Cardiac muscle cell (in vitro differentiated cells and primary cell): ENCODE results near the gene L3MBTL4. TPM values are rescaled to one million over a fixed set of nuclear protein-coding genes. Genes with fewer than 3 reads are reported as not detected.
"Not testable (repeated sequence)": the region's sequence is repeated elsewhere in the genome, so short reads cannot be mapped to it uniquely, and the experiment has no call there.

Source experiments
- DNase-seq, 2 donors: peaks; one replicate each; pipeline versions ENCODE4 v3.0.0 to v3.0.0-alpha.2; 2010 to 2017; ENCODE audit warnings: low read depth in 1 of 2, low spot score in 1 of 2
- H3K27ac ChIP-seq: fragments of 200-600 bp; sonication (generic); 2 replicates; pipeline ENCODE4 v1.5.1; 2016
- H3K27me3 ChIP-seq: fragments of 200-600 bp; sonication (generic); 2 replicates; pipeline ENCODE4 v1.6.0; 2016; ENCODE audit warnings: control low read depth
- H3K36me3 ChIP-seq: fragments of 200-600 bp; sonication (generic); 2 replicates; pipeline ENCODE4 v1.5.1; 2016; ENCODE audit warnings: control low read depth
- H3K4me1 ChIP-seq: fragments of 200-600 bp; sonication (generic); 2 replicates; pipeline ENCODE4 v1.8.1; 2017; ENCODE audit warnings: low read depth, mild to moderate bottlenecking, mixed run types
- H3K4me3 ChIP-seq: fragments of 200-600 bp; sonication (generic); 2 replicates; pipeline ENCODE4 v1.5.1; 2016; ENCODE audit warnings: mild to moderate bottlenecking
- H3K9me3 ChIP-seq: fragments of 200-600 bp; sonication (generic); 2 replicates; pipeline ENCODE4 v1.5.1; 2017; ENCODE audit warnings: low read depth, mild to moderate bottlenecking, control low read depth
- polyA plus RNA-seq: library from polyadenylated mRNA; unstranded; fragments of >200 nt; fragmentation: Nextera tagmentation; extraction: Ambion mirVana; gene quantifications from 2 replicates; pipeline ENCODE4 v1.2.1, GENCODE V29; 2016
- total RNA-seq: library from RNA; depleted of rRNA; stranded (reverse); fragments of >200 nt; gene quantifications from 2 replicates; pipeline ENCODE4 v1.2.3, GENCODE V29; 2016
- TF ChIP-seq, protein P1 (sequence below): IDR thresholded peaks from 2 replicates; pipeline ENCODE4 v1.5.1; 2012; ENCODE audit warnings: low read depth, mild to moderate bottlenecking, low read length

Gene L3MBTL4
- total and polyA plus RNA-seq, 2 experiments from 2014 or later = 4.4 to 7.7 TPM

DNA sequence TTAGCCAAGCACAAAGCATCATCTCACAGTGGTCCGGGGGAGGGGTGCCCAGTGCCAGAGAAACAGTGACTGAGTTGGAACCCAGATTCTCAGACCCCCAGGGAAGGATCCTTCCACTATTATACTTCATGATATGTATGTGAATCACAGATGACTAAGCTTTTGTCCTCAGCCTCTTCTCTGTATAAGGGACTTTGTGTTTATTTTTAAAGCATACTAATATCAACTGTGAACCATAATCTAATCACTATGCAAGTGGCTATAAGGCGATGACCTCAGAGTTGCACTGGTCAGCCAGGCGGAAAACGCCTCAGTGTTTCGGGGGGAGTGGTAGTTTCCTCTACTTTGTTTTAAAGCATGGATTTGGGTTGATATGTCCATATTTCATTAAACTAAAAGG is 359.0 kb downstream of the L3MBTL4 start:
- no peaks in the 10 kb centered on the region for H3K9me3 ChIP-seq
- no peaks in the 10 kb centered on the region for H3K27me3 ChIP-seq
- TF ChIP-seq, protein P1, sequence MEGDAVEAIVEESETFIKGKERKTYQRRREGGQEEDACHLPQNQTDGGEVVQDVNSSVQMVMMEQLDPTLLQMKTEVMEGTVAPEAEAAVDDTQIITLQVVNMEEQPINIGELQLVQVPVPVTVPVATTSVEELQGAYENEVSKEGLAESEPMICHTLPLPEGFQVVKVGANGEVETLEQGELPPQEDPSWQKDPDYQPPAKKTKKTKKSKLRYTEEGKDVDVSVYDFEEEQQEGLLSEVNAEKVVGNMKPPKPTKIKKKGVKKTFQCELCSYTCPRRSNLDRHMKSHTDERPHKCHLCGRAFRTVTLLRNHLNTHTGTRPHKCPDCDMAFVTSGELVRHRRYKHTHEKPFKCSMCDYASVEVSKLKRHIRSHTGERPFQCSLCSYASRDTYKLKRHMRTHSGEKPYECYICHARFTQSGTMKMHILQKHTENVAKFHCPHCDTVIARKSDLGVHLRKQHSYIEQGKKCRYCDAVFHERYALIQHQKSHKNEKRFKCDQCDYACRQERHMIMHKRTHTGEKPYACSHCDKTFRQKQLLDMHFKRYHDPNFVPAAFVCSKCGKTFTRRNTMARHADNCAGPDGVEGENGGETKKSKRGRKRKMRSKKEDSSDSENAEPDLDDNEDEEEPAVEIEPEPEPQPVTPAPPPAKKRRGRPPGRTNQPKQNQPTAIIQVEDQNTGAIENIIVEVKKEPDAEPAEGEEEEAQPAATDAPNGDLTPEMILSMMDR = no peak
- no peak overlapping the region for H3K4me3 ChIP-seq
- peaks cover 68% of the 10 kb centered on the region for H3K4me1 ChIP-seq
- H3K27ac ChIP-seq = peak overlapping the region; percentile 63
- no peaks in the 10 kb centered on the region for H3K36me3 ChIP-seq
- peak in 1 of 2 donors; percentile 20 for DNase-seq

DNA sequence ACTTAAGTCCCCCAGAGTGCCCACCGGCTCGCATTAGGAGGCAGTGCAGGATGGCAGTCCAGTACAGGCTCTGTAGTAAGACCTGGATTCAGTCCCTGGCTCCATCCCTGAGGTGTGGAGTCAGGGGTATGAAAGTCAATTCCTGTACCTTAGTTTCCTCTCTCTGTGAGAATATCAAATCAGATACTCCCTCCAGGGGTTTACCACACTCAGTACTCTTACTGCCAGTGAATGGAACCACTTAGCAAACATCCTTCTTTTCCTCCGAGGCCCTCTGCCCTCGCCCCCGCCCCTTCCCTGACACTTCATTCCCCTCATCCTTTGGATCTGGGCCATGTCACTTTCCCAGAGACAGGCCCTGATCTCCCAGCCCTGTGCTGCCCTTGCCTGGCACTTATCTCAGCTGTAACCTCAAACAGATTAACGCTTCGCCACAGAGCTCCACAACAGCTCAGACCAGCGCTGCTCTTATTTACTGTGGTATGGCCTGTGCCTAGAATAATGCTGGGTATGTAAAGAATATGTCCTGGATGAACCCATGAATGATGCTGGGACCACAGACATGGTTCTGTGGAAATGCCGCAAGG is 360.4 kb downstream of the L3MBTL4 start:
- H3K4me1 ChIP-seq = peaks cover 59% of the 10 kb centered on the region
- H3K27ac ChIP-seq = peak overlapping the region; percentile 39
- TF ChIP-seq, protein P1 = no peak
- DNase-seq = peak in 1 of 2 donors; percentile 45
- H3K36me3 ChIP-seq = no peaks in the 10 kb centered on the region
- H3K27me3 ChIP-seq = no peaks in the 10 kb centered on the region
- no peaks in the 10 kb centered on the region for H3K9me3 ChIP-seq
- H3K4me3 ChIP-seq = no peak overlapping the region

DNA sequence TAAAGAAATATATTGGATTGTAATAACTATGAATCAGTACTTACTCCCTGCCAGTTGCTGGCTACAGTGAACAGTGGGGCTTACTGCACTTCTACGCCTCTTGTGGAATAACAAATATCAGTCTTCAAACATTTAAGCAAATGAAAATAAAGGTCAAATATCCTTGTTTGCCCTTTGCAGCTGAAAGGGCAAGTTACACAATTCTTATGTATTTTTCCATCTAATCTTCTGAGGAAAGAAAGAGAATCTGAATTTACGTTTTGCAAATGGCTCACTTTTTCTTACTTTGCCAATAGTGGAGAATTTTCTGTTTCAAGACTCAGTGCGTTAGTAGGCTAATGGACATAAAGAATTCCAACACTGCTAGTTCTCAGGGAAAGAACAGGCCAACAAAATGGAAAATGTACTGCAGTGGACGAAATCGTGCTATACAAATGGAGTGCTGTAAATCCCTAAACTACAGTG is 362.2 kb downstream of the L3MBTL4 start:
- Histone ChIP-seq H3K27ac (no peak overlapping the region), H3K4me1 (peaks cover 44% of the 10 kb centered on the region), H3K4me3 (no peak overlapping the region), H3K27me3 (no peaks in the 10 kb centered on the region), H3K9me3 (no peaks in the 10 kb centered on the region), H3K36me3 (no peaks in the 10 kb centered on the region)
- no peak for DNase-seq
- TF ChIP-seq, protein P1 = no peak

DNA sequence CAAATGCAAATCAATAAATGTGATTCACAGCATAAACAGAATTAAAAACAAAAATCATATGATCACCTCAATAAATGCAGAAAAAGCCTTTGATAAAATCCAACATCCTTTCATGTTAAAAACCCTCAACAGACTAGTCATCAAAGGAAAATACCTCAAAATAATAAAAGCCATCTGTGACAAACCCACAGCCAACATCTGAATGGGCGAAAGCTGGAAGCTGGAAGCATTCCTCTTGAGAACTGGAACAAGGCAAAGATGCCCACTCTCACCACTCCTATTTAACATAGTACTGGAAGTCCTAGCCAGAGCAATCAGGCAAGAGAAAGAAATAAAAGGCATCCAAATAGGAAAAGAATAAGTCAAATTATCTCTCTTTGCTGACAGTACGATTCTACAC is 367.1 kb downstream of the L3MBTL4 start:
- not testable (repeated sequence) for H3K36me3 ChIP-seq, DNase-seq, H3K27me3 ChIP-seq, H3K4me3 ChIP-seq, H3K27ac ChIP-seq, H3K9me3 ChIP-seq, H3K4me1 ChIP-seq

DNA sequence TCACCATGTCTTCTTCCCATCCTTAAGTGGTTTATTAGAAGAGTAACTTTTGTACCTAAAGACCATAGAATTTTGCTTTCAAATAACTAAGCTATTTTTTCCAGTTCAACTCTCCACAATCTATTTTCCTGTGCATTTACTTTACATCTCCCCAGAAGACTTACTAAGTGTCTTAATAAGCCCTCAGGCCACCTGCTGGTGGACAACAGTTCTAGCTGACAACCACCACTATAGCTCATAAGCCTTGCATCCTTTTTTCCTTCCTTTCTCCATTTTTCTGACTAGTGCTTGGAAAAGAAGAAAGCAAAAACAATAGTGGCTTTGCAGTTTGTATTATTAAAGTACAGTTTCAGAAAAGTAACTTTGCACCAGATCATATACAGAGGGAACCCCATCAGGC is 369.9 kb downstream of the L3MBTL4 start:
- Histone ChIP-seq H3K4me3 (no peak overlapping the region), H3K36me3 (no peaks in the 10 kb centered on the region), H3K27me3 (no peaks in the 10 kb centered on the region), H3K27ac (no peak overlapping the region), H3K9me3 (no peaks in the 10 kb centered on the region), H3K4me1 (no peaks in the 10 kb centered on the region)
- DNase-seq = peak in 1 of 2 donors; percentile 7
- TF ChIP-seq, protein P1 = peak; percentile 16

DNA sequence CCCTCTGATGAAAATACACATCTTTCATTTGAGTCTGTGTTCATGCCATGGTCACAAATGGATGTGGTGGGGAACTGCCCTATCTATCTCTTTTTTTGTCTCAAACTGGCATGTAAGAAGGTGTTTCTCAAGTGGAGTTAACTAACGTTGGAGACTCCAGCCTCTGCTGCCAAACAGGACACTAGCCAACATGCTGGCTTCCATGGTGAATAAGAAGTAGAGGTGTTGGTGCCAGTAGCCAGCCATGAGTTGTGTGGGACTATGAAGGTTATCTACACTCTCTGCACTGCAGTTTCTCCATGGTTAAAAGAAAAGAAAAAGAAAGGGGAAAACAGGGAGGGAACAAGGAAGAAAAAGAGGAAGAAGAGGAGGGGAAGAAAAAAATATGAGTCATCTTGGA is 370.4 kb downstream of the L3MBTL4 start:
- Histone ChIP-seq H3K9me3 (no peaks in the 10 kb centered on the region), H3K36me3 (no peaks in the 10 kb centered on the region), H3K27ac (no peak overlapping the region), H3K27me3 (no peaks in the 10 kb centered on the region), H3K4me3 (no peak overlapping the region), H3K4me1 (no peaks in the 10 kb centered on the region)
- no peak for DNase-seq
- TF ChIP-seq, protein P1 = no peak
